Activated naive CD4-positive, alpha-beta T cell treated with anti-CD3 and anti-CD28 coated beads, Interleukin-2, amount 50 U/mL, for 16 hours (primary cell): ENCODE results near the gene SATB2.

Source experiments
- DNase-seq: peaks from one replicate; pipeline ENCODE4 v3.0.0-alpha.2; 2020

Gene SATB2

GRCh38 chr2:199465988-199466691 is 8.4 kb upstream of the SATB2 start:
- DNase-seq, result no peak

GRCh38 chr2:199465390-199465789 is 7.7 kb upstream of the SATB2 start:
- DNase-seq, result no peak

GRCh38 chr2:199464606-199465352 is 7.0 kb upstream of the SATB2 start:
- no peak for DNase-seq

- DNase-seq, result no peak
Observed at GRCh38 chr2:199463708-199464605, 6.2 kb upstream of the SATB2 start.

GRCh38 chr2:199462956-199463692 is 5.4 kb upstream of the SATB2 start:
- peak; percentile 49 for DNase-seq

GRCh38 chr2:199462347-199462955 is 4.7 kb upstream of the SATB2 start:
- DNase-seq, result no peak

- no peak for DNase-seq
Observed at GRCh38 chr2:199461711-199462346, 4.1 kb upstream of the SATB2 start.

- DNase-seq, result no peak
Observed at GRCh38 chr2:199460846-199461710, 3.3 kb upstream of the SATB2 start.

GRCh38 chr2:199460101-199460671 is 2.4 kb upstream of the SATB2 start:
- no peak for DNase-seq

GRCh38 chr2:199459286-199460100 is 1.8 kb upstream of the SATB2 start:
- DNase-seq, result peak; percentile 76

- DNase-seq, result peak; percentile 40
Observed at GRCh38 chr2:199458806-199459285, 1.1 kb upstream of the SATB2 start.

- DNase-seq, result peak; percentile 42
Observed at GRCh38 chr2:199458009-199458805, 468 bp upstream of the SATB2 start.

- no peak for DNase-seq
Observed at GRCh38 chr2:199456383-199457146, 1.2 kb downstream of the SATB2 start.

GRCh38 chr2:199455545-199456382 is 2.0 kb downstream of the SATB2 start:
- DNase-seq, result no peak

- DNase-seq, result no peak
Observed at GRCh38 chr2:199455210-199455544, 2.6 kb downstream of the SATB2 start.

- DNase-seq, result no peak
Observed at GRCh38 chr2:199452991-199453379, 4.8 kb downstream of the SATB2 start.
